HEK293 (cell line): ENCODE data around the gene NUDT8.

Experiments
- CTCF ChIA-PET: fragments of 350-600 bp; formaldehyde crosslinking; extraction: SDS; loops from one replicate; lab custom pipeline; 2021; ENCODE audit warnings: antibody characterized with exemption; lab: Yijun Ruan, JAX
- POLR2A ChIA-PET: fragments of 300-600 bp; formaldehyde crosslinking; extraction: SDS; loops from one replicate; lab custom pipeline; 2020; ENCODE audit warnings: antibody characterized with exemption, inconsistent platforms; lab: Yijun Ruan, JAX
- H3K27ac ChIP-seq: fragments of 200-500 bp; sonication (Bioruptor generic); 2 replicates; pipeline ENCODE4 v1.5.1; 2014; ENCODE audit warnings: low read depth, low read length, control low read depth, inconsistent platforms; ENCODE audit errors: extremely low read depth
- H3K36me3 ChIP-seq, 2 experiments: fragments of 200-500 bp in 1 of 2; sonication (Bioruptor generic) in 1 of 2; 1 replicate in 1 of 2; 2 replicates in 1 of 2; pipeline ENCODE4 v1.5.1; 2014 to 2017; ENCODE audit warnings: inconsistent platforms in 2 of 2, low read length in 2 of 2; ENCODE audit not compliant: control insufficient read depth in 2 of 2, insufficient read depth in 1 of 2
- H3K4me1 ChIP-seq: fragments of 200-500 bp; sonication (Bioruptor generic); 2 replicates; pipeline ENCODE4 v1.5.1; 2014; ENCODE audit warnings: mild to moderate bottlenecking, low read length, inconsistent platforms; ENCODE audit not compliant: control insufficient read depth, insufficient read depth
- H3K4me3 ChIP-seq: 2 replicates; pipeline ENCODE4 v1.5.1; 2011; ENCODE audit warnings: low read depth, mild to moderate bottlenecking, control low read depth, low read length, moderate library complexity
- H3K9me3 ChIP-seq: fragments of 200-500 bp; sonication (Bioruptor generic); 2 replicates; pipeline ENCODE4 v1.5.1; 2014; ENCODE audit warnings: low read depth, low read length, inconsistent platforms; ENCODE audit not compliant: control insufficient read depth, insufficient read depth
- GLIS2 ChIP-seq: fragments of 450-650 bp; formaldehyde crosslinking; IDR thresholded peaks from 2 replicates; pipeline ENCODE4 v1.5.1; 2016; ENCODE audit warnings: missing biosample characterization, missing genetic modification characterization
- OSR2 ChIP-seq: fragments of 450-650 bp; formaldehyde crosslinking; IDR thresholded peaks from 2 replicates; pipeline ENCODE4 v1.5.1; 2016; ENCODE audit warnings: missing biosample characterization, missing genetic modification characterization
- SALL2 ChIP-seq: fragments of 450-650 bp; formaldehyde crosslinking; IDR thresholded peaks from 2 replicates; pipeline ENCODE4 v1.5.0; 2017; ENCODE audit warnings: missing biosample characterization, mild to moderate bottlenecking, missing genetic modification characterization, borderline replicate concordance
- SP3 ChIP-seq: fragments of 450-650 bp; formaldehyde crosslinking; IDR thresholded peaks from 2 replicates; pipeline ENCODE4 v1.5.1; 2016; ENCODE audit warnings: missing biosample characterization, missing genetic modification characterization
- ZFP3 ChIP-seq: fragments of 450-650 bp; formaldehyde crosslinking; IDR thresholded peaks from 2 replicates; pipeline ENCODE4 v1.5.1; 2016; ENCODE audit warnings: low read depth, missing biosample characterization, missing genetic modification characterization
- ZFP69B ChIP-seq: fragments of 450-650 bp; formaldehyde crosslinking; IDR thresholded peaks from 2 replicates; pipeline ENCODE4 v1.5.1; 2016; ENCODE audit warnings: missing biosample characterization, missing genetic modification characterization
- ZNF10 ChIP-seq: fragments of 450-650 bp; formaldehyde crosslinking; IDR thresholded peaks from 2 replicates; pipeline ENCODE4 v1.5.1; 2017; ENCODE audit warnings: missing biosample characterization, missing genetic modification characterization
- ZNF138 ChIP-seq: fragments of 450-650 bp; formaldehyde crosslinking; IDR thresholded peaks from 2 replicates; pipeline ENCODE4 v1.5.1; 2016; ENCODE audit warnings: missing biosample characterization, missing genetic modification characterization, borderline replicate concordance
- ZNF221 ChIP-seq: fragments of 450-650 bp; formaldehyde crosslinking; IDR thresholded peaks from 2 replicates; pipeline ENCODE4 v1.5.1; 2017; ENCODE audit warnings: missing biosample characterization, missing genetic modification characterization, borderline replicate concordance
- ZNF366 ChIP-seq: fragments of 450-650 bp; formaldehyde crosslinking; conservative IDR thresholded peaks from 2 replicates; pipeline ENCODE4 v1.5.1; 2016; ENCODE audit warnings: missing biosample characterization, missing genetic modification characterization
- ZNF398 ChIP-seq: fragments of 450-650 bp; formaldehyde crosslinking; IDR thresholded peaks from 2 replicates; pipeline ENCODE4 v1.5.1; 2017; ENCODE audit warnings: missing biosample characterization, missing genetic modification characterization
- ZNF510 ChIP-seq: fragments of 450-650 bp; formaldehyde crosslinking; IDR thresholded peaks from 2 replicates; pipeline ENCODE4 v1.5.1; 2018; ENCODE audit warnings: mild to moderate bottlenecking, missing genetic modification characterization, missing biosample characterization; ENCODE audit not compliant: insufficient replicate concordance
- ZNF548 ChIP-seq: fragments of 450-650 bp; formaldehyde crosslinking; IDR thresholded peaks from 2 replicates; pipeline ENCODE4 v1.5.1; 2016; ENCODE audit warnings: missing biosample characterization, missing genetic modification characterization
- ZNF660 ChIP-seq: fragments of 450-650 bp; IDR thresholded peaks from 2 replicates; pipeline ENCODE4 v1.5.1; 2018; ENCODE audit warnings: missing biosample characterization, mild to moderate bottlenecking, missing genetic modification characterization
- ZNF670 ChIP-seq: fragments of 450-650 bp; formaldehyde crosslinking; IDR thresholded peaks from 2 replicates; pipeline ENCODE4 v1.5.1; 2016; ENCODE audit warnings: missing biosample characterization, missing genetic modification characterization, low read depth
- ZNF747 ChIP-seq: fragments of 450-650 bp; formaldehyde crosslinking; IDR thresholded peaks from 2 replicates; pipeline ENCODE4 v1.5.1; 2016; ENCODE audit warnings: missing biosample characterization, missing genetic modification characterization
- TF ChIP-seq, protein P1 (sequence below): fragments of 450-650 bp; formaldehyde crosslinking; IDR thresholded peaks from 2 replicates; pipeline ENCODE4 v1.5.1; 2016; ENCODE audit warnings: missing biosample characterization, missing genetic modification characterization
- TF ChIP-seq, protein P2 (sequence below): fragments of 450-650 bp; formaldehyde crosslinking; IDR thresholded peaks from 2 replicates; pipeline ENCODE4 v1.5.1; 2016; ENCODE audit warnings: missing biosample characterization, missing genetic modification characterization
- TF ChIP-seq, protein P3 (sequence below): fragments of 450-650 bp; formaldehyde crosslinking; IDR thresholded peaks from 2 replicates; pipeline ENCODE4 v1.5.1; 2016; ENCODE audit warnings: missing biosample characterization, missing genetic modification characterization, borderline replicate concordance

NUDT8 gene

DNA sequence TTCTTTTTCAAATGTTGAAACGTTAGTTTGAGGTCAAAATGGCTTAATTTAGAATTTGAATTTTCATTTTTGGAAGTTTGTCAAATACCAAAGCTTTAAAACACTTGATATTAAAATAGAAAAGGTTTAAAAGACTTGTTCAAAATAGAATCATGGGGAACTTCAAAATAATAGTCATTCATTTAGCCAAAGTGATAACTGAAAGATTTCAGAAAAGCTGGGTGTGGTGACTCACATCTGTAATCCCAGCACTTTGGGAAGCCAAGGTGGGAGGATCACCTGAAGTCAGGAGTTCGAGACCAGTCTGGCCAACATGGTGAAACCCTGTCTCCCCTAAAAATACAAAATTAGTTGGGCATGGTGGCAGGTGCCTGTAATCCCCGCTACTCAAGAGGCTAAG lies 35.3 kb downstream of the NUDT8 start (continued):
- TF ChIP-seq, protein P1, sequence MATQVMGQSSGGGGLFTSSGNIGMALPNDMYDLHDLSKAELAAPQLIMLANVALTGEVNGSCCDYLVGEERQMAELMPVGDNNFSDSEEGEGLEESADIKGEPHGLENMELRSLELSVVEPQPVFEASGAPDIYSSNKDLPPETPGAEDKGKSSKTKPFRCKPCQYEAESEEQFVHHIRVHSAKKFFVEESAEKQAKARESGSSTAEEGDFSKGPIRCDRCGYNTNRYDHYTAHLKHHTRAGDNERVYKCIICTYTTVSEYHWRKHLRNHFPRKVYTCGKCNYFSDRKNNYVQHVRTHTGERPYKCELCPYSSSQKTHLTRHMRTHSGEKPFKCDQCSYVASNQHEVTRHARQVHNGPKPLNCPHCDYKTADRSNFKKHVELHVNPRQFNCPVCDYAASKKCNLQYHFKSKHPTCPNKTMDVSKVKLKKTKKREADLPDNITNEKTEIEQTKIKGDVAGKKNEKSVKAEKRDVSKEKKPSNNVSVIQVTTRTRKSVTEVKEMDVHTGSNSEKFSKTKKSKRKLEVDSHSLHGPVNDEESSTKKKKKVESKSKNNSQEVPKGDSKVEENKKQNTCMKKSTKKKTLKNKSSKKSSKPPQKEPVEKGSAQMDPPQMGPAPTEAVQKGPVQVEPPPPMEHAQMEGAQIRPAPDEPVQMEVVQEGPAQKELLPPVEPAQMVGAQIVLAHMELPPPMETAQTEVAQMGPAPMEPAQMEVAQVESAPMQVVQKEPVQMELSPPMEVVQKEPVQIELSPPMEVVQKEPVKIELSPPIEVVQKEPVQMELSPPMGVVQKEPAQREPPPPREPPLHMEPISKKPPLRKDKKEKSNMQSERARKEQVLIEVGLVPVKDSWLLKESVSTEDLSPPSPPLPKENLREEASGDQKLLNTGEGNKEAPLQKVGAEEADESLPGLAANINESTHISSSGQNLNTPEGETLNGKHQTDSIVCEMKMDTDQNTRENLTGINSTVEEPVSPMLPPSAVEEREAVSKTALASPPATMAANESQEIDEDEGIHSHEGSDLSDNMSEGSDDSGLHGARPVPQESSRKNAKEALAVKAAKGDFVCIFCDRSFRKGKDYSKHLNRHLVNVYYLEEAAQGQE (tag by site-specific recombination), result no peak
- TF ChIP-seq ZFP69B, result no peak
- no peak for TF ChIP-seq ZNF366
- no peak for TF ChIP-seq ZFP3 (tag by site-specific recombination)
- no peak for TF ChIP-seq ZNF138 (tag by site-specific recombination)
- no peak for TF ChIP-seq ZNF670 (tag by site-specific recombination)
- TF ChIP-seq OSR2 (tag by site-specific recombination), result no peak
- TF ChIP-seq, all 188 proteins: peak for 0

DNA sequence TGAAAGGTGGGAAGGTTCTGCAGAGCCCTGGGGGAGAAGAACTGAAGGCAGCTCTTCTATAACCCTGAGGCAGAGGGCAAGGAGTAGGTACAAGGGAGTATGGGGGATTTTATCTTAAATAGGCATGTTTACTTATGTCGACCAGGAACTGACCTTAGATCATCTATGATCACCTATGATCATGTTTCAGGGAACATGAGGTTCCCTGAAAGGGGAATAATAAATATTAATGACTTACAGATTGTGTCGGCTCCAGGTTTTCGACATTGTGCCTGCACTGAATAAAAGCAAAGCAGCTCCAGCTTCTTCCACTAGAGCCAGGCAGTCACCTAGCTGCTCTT lies 36.2 kb downstream of the NUDT8 start:
- TF ChIP-seq ZNF398 (tag by site-specific recombination) (no peak), SALL2 (tag by site-specific recombination) (no peak), ZNF747 (tag by site-specific recombination) (no peak), ZNF510 (tag by site-specific recombination) (no peak), ZNF221 (tag by site-specific recombination) (no peak), SP3 (tag by site-specific recombination) (no peak), ZNF10 (tag by site-specific recombination) (no peak), GLIS2 (tag by site-specific recombination) (no peak), ZNF548 (no peak), ZNF660 (tag by site-specific recombination) (no peak)
- TF ChIP-seq, protein P2, sequence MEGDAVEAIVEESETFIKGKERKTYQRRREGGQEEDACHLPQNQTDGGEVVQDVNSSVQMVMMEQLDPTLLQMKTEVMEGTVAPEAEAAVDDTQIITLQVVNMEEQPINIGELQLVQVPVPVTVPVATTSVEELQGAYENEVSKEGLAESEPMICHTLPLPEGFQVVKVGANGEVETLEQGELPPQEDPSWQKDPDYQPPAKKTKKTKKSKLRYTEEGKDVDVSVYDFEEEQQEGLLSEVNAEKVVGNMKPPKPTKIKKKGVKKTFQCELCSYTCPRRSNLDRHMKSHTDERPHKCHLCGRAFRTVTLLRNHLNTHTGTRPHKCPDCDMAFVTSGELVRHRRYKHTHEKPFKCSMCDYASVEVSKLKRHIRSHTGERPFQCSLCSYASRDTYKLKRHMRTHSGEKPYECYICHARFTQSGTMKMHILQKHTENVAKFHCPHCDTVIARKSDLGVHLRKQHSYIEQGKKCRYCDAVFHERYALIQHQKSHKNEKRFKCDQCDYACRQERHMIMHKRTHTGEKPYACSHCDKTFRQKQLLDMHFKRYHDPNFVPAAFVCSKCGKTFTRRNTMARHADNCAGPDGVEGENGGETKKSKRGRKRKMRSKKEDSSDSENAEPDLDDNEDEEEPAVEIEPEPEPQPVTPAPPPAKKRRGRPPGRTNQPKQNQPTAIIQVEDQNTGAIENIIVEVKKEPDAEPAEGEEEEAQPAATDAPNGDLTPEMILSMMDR (tag by site-specific recombination), result no peak
- TF ChIP-seq, protein P3, sequence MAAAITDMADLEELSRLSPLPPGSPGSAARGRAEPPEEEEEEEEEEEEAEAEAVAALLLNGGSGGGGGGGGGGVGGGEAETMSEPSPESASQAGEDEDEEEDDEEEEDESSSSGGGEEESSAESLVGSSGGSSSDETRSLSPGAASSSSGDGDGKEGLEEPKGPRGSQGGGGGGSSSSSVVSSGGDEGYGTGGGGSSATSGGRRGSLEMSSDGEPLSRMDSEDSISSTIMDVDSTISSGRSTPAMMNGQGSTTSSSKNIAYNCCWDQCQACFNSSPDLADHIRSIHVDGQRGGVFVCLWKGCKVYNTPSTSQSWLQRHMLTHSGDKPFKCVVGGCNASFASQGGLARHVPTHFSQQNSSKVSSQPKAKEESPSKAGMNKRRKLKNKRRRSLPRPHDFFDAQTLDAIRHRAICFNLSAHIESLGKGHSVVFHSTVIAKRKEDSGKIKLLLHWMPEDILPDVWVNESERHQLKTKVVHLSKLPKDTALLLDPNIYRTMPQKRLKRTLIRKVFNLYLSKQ (tag by site-specific recombination), result no peak
- Histone ChIP-seq H3K9me3 (no peaks in the 10 kb centered on the region), H3K27ac (no peak overlapping the region), H3K4me1 (no peaks in the 10 kb centered on the region), H3K4me3 (no peak overlapping the region), H3K36me3 (no peaks in the 10 kb centered on the region)
- ChIA-PET CTCF (interaction anchor here (0.6 kb wide), 2 partner anchors 10 to 249 kb away, joined by 3 to 4 read pairs; partner anchors contain the start of gene GSTP1), POLR2A (no interaction called here)
